H1 (cell line): ENCODE measurements around the gene DPF3. TPM values are rescaled to one million over a fixed set of nuclear protein-coding genes. Genes with fewer than 3 reads are reported as not detected.

ENCODE experiments used
- CTCF ChIA-PET: fragments of 300-600 bp; sonication (Branson Sonifier 250); formaldehyde crosslinking; loops from one replicate; lab custom pipeline; 2021; ENCODE audit not compliant: partially characterized antibody; lab: Charles Lee
- POLR2A ChIA-PET: fragments of 300-600 bp; sonication (Branson Sonifier 250); formaldehyde crosslinking; loops from one replicate; lab custom pipeline; 2021; ENCODE audit warnings: inconsistent platforms; ENCODE audit not compliant: partially characterized antibody; lab: Charles Lee
- DNase-seq, 2 experiments: peaks; one replicate each; pipeline versions ENCODE4 v3.0.0 to v3.0.0-alpha.2; 2010 to 2022; ENCODE audit warnings: low spot score in 2 of 2, low read depth in 1 of 2, mixed read lengths in 1 of 2
- FAIRE-seq: peaks from 2 replicates; lab custom pipeline; 2011; peaks lifted over from hg19 to GRCh38; lab: Jason Lieb, UNC
- H2AFZ ChIP-seq: 2 replicates; pipeline ENCODE4 v1.8.1; 2012; ENCODE audit warnings: low read length, inconsistent platforms
- H2AK5ac ChIP-seq: 2 replicates; pipeline ENCODE4 v1.6.1; 2013; ENCODE audit warnings: low read depth, low read length
- H2BK120ac ChIP-seq: replicated peaks from 2 replicates; pipeline ENCODE3; 2013; ENCODE audit warnings: low read depth, low read length, inconsistent platforms
- H2BK12ac ChIP-seq: 2 replicates; pipeline ENCODE4 v1.6.1; 2013; ENCODE audit warnings: low read depth, low read length
- H2BK15ac ChIP-seq: 2 replicates; pipeline ENCODE4 v1.6.1; 2013; ENCODE audit warnings: low read length
- H2BK20ac ChIP-seq: 2 replicates; pipeline ENCODE4 v1.6.1; 2013; ENCODE audit warnings: low read length
- H2BK5ac ChIP-seq: 2 replicates; pipeline ENCODE4 v1.6.1; 2013; ENCODE audit warnings: low read depth, low read length
- H3K14ac ChIP-seq: 2 replicates; pipeline ENCODE4 v1.6.1; 2013; ENCODE audit warnings: inconsistent platforms; ENCODE audit not compliant: insufficient read length
- H3K18ac ChIP-seq: 2 replicates; pipeline ENCODE4 v1.6.1; 2013; ENCODE audit warnings: low read length; ENCODE audit errors: extremely low read depth
- H3K23ac ChIP-seq: 2 replicates; pipeline ENCODE4 v1.6.1; 2013; ENCODE audit warnings: inconsistent platforms; ENCODE audit not compliant: insufficient read length
- H3K23me2 ChIP-seq: 2 replicates; pipeline ENCODE4 v1.6.1; 2013; ENCODE audit warnings: low read depth, low read length
- H3K27ac ChIP-seq: 2 replicates; pipeline ENCODE4 v1.6.1; 2011; ENCODE audit warnings: low read depth, low read length, inconsistent platforms
- H3K27me3 ChIP-seq, 4 experiments: replicated peaks in 1 of 4; 1 replicate in 1 of 4; 2 replicates in 3 of 4; pipeline versions ENCODE4 v1.6.1 to v1.8.1; 2011 to 2013; ENCODE audit warnings: low read length in 3 of 4, mild to moderate bottlenecking in 3 of 4, inconsistent platforms in 2 of 4, mixed read lengths in 2 of 4, moderate library complexity in 1 of 4; ENCODE audit not compliant: control insufficient read depth in 3 of 4, insufficient read depth in 3 of 4; ENCODE audit errors: extremely low read depth in 1 of 4
- H3K36me3 ChIP-seq, 4 experiments: 2 replicates each; pipeline versions ENCODE4 v1.6.1 to v1.8.1; 2011 to 2013; ENCODE audit warnings: mild to moderate bottlenecking in 4 of 4, low read length in 3 of 4, moderate library complexity in 2 of 4, control low read depth in 1 of 4, inconsistent platforms in 1 of 4; ENCODE audit not compliant: insufficient read depth in 4 of 4, control insufficient read depth in 2 of 4
- H3K4ac ChIP-seq: replicated peaks from 2 replicates; pipeline ENCODE3; 2013; ENCODE audit warnings: low read length, low read depth, mixed read lengths, inconsistent platforms; ENCODE audit not compliant: insufficient read length
- H3K4me1 ChIP-seq, 4 experiments: replicated peaks in 1 of 4; 1 replicate in 1 of 4; 2 replicates in 3 of 4; pipeline versions ENCODE4 v1.6.1 to v1.8.1; 2011 to 2013; ENCODE audit warnings: low read length in 3 of 4, inconsistent platforms in 2 of 4, mixed read lengths in 1 of 4; ENCODE audit not compliant: insufficient read depth in 4 of 4, control insufficient read depth in 3 of 4
- H3K4me2 ChIP-seq, 2 experiments: 2 replicates each; pipeline versions ENCODE4 v1.6.1 to v1.8.1; 2011 to 2013; ENCODE audit warnings: low read depth in 2 of 2, low read length in 2 of 2, control low read depth in 1 of 2, inconsistent platforms in 1 of 2, mild to moderate bottlenecking in 1 of 2; ENCODE audit not compliant: insufficient read depth in 1 of 2
- H3K4me3 ChIP-seq, 4 experiments: fragments of 200-600, 300-600 bp in 1 of 4; sonication (generic), shearing (Covaris generic), sonication (Bioruptor Twin) in 1 of 4; 2 replicates each; pipeline versions ENCODE4 v1.5.1 to v1.8.1; 2011 to 2016; ENCODE audit warnings: low read length in 4 of 4, low read depth in 3 of 4, control low read depth in 2 of 4, inconsistent platforms in 2 of 4, mild to moderate bottlenecking in 2 of 4, mixed read lengths in 1 of 4, moderate library complexity in 1 of 4; ENCODE audit not compliant: insufficient read depth in 2 of 4; ENCODE audit errors: extremely low read depth in 1 of 4
- H3K56ac ChIP-seq: replicated peaks from 2 replicates; pipeline ENCODE3; 2013; ENCODE audit warnings: low read depth, mild to moderate bottlenecking, mixed read lengths, low read length, inconsistent platforms; ENCODE audit not compliant: insufficient read length
- H3K79me1 ChIP-seq: 2 replicates; pipeline ENCODE4 v1.6.1; 2013; ENCODE audit warnings: low read depth, low read length, control low read depth
- H3K79me2 ChIP-seq, 2 experiments: 2 replicates each; pipeline versions ENCODE4 v1.6.1 to v1.8.1; 2012 to 2013; ENCODE audit warnings: low read length in 2 of 2, mild to moderate bottlenecking in 2 of 2, inconsistent platforms in 1 of 2; ENCODE audit not compliant: insufficient read depth in 2 of 2, control insufficient read depth in 1 of 2
- H3K9ac ChIP-seq, 4 experiments: replicated peaks in 1 of 4; 1 replicate in 1 of 4; 2 replicates in 3 of 4; pipeline versions ENCODE4 v1.6.1 to v1.8.1; 2011 to 2013; ENCODE audit warnings: low read depth in 3 of 4, low read length in 3 of 4, control low read depth in 2 of 4, mild to moderate bottlenecking in 2 of 4, moderate library complexity in 2 of 4, inconsistent platforms in 1 of 4; ENCODE audit errors: extremely low read depth in 1 of 4
- H3K9me3 ChIP-seq, 2 experiments: 2 replicates each; pipeline versions ENCODE4 v1.6.1 to v1.8.1; 2012 to 2013; ENCODE audit warnings: mild to moderate bottlenecking in 2 of 2, moderate library complexity in 2 of 2, control low read depth in 1 of 2, inconsistent platforms in 1 of 2, low read depth in 1 of 2, low read length in 1 of 2, mixed read lengths in 1 of 2; ENCODE audit not compliant: insufficient read depth in 2 of 2
- H4K20me1 ChIP-seq, 2 experiments: replicated peaks in 1 of 2; 2 replicates each; pipeline versions ENCODE3 to v1.8.1; 2011 to 2013; ENCODE audit warnings: inconsistent platforms in 2 of 2, low read length in 2 of 2, mild to moderate bottlenecking in 1 of 2; ENCODE audit not compliant: insufficient read depth in 2 of 2, control insufficient read depth in 1 of 2
- H4K5ac ChIP-seq: 2 replicates; pipeline ENCODE4 v1.6.1; 2013; ENCODE audit warnings: low read length, low read depth, mixed read lengths, inconsistent platforms; ENCODE audit not compliant: insufficient read length
- H4K8ac ChIP-seq: 2 replicates; pipeline ENCODE4 v1.8.0; 2013; ENCODE audit warnings: mild to moderate bottlenecking, moderate library complexity, low read length, inconsistent platforms; ENCODE audit not compliant: insufficient read depth; ENCODE audit errors: extremely low read depth
- H4K91ac ChIP-seq: replicated peaks from 2 replicates; pipeline ENCODE3; 2013; ENCODE audit warnings: low read length, mixed read lengths, inconsistent platforms; ENCODE audit not compliant: insufficient read length
- CBX5 ChIP-seq: fragments of 300-800, 300-1000 bp; sonication (generic); IDR thresholded peaks from 2 replicates; pipeline ENCODE4 v1.7.1; 2016; ENCODE audit warnings: antibody characterized with exemption, low read length, low read depth
- CHD1 ChIP-seq: IDR thresholded peaks from 2 replicates; pipeline ENCODE4 v1.6.1; 2012; ENCODE audit warnings: low read depth, low read length, improper control_type of control experiment
- CHD2 ChIP-seq: IDR thresholded peaks from 2 replicates; pipeline ENCODE4 v1.6.1; 2012; ENCODE audit warnings: low read length, improper control_type of control experiment
- WGBS, 2 experiments: shearing (Covaris generic) in 1 of 2; methylation state at CpG; one replicate each; pipeline versions ENCODE4 v1.1.6 to v1.1.7; 2013 to 2015; ENCODE audit warnings: low lambda C conversion rate in 2 of 2, mixed read lengths in 2 of 2, inconsistent platforms in 1 of 2, low coverage in 1 of 2, missing lambda C conversion rate in 1 of 2; ENCODE audit not compliant: insufficient replicate concordance in 2 of 2, insufficient coverage in 1 of 2, insufficient read length in 1 of 2; ENCODE audit errors: extremely low coverage in 1 of 2, missing lambda C conversion rate in 1 of 2; 5-methylcytosine and 5-hydroxymethylcytosine counted together
- polyA plus RNA-seq, 7 experiments: library from polyadenylated mRNA; depleted of rRNA in 3 of 7; stranded (reverse) in 5 of 7; unstranded in 2 of 7; fragments of >200 nt in 5 of 7; fragments of 200-250 nt in 2 of 7; gene quantifications; 1 replicate in 5 of 7; 2 replicates in 1 of 7; 4 replicates in 1 of 7; pipeline versions ENCODE4 v1.2.1 to v1.2.3, GENCODE V29; 2011 to 2013; ENCODE audit warnings: missing spikeins in 2 of 7, mixed read lengths in 2 of 7
- total RNA-seq: library from RNA; stranded (reverse); fragmentation: NEBNext Ultra II Directional; extraction: Animal tissue kit (Norgen Biotek cat#: 25700); gene quantifications from 2 replicates; pipeline ENCODE4 v1.2.1, GENCODE V29; 2021

The DPF3 gene
- total and polyA plus RNA-seq, 2 of the 8 experiments (the other 6 are each of a cell fraction or from before 2014, with no cell fraction given): 0.19 TPM; not detected in 1

- Histone ChIP-seq H2BK20ac (no peak overlapping the region), H3K9me3 (no peaks in the 10 kb centered on the region), H2BK120ac (no peak overlapping the region), H3K79me2 (no peaks in the 10 kb centered on the region), H3K4me3 (peak overlapping the region; percentile 58 to 83 (median 68); a peak in 7 of 8 replicates), H3K27me3 (peaks cover 20 to 59% (median 51%) of the 10 kb centered on the region in 4 experiments), H4K5ac (no peak overlapping the region), H3K4ac (no peak overlapping the region), H2AK5ac (no peak overlapping the region), H4K20me1 (no peaks in the 10 kb centered on the region), H3K9ac (0 out of 7 replicates have a peak overlapping the region, but pooled peaks of 1 of the 4 experiments have one; percentile 21), H2BK15ac (no peak overlapping the region), H4K91ac (no peak overlapping the region), H3K14ac (no peak overlapping the region), H3K23ac (no peak overlapping the region), H3K56ac (no peak overlapping the region), H2BK5ac (no peak overlapping the region; the same call in 1 of the 2 replicates), H2BK12ac (no peak overlapping the region), H3K18ac (no peak overlapping the region), H2AFZ (no peak overlapping the region), H3K4me2 (peak overlapping the region; percentile 93 to 99), H4K8ac (no peak overlapping the region), H3K36me3 (no peaks in the 10 kb centered on the region), H3K27ac (no peak overlapping the region), H3K79me1 (no peaks in the 10 kb centered on the region), H3K23me2 (peaks cover 14% of the 10 kb centered on the region), H3K4me1 (peaks cover 14 to 31% (median 18%) of the 10 kb centered on the region in 4 experiments)
- WGBS, 2 experiments: 3% methylated on average over 46 of the region's 47 CpGs; no CpG with 5 or more reads in 1 of the 2 experiments
- ChIA-PET CTCF (interaction anchor here (0.5 to 1.9 kb wide), 9 partner anchors 10 to 1704 kb away, joined by 3 to 10 read pairs (median 5); no protein-coding TSS in a partner anchor), POLR2A (interaction anchor here (1.6 kb wide), 1 partner anchor 11 kb away, joined by 7 read pairs; no protein-coding TSS in a partner anchor)
- DNase-seq (no peak), FAIRE-seq (no peak)
- TF ChIP-seq CHD1 (no peak), CHD2 (no peak), CBX5 (no peak)
These were observed 1.6 kb downstream of the DPF3 start for GRCh38 chr14:72892103-72892878.
